Activated CD4-positive, alpha-beta memory T cell treated with anti-CD3 and anti-CD28 coated beads, Interleukin-2, amount 10 ng/mL, durations not matched to agents 7 days and 5 days (primary cell): Measurements from ENCODE around the gene APP. TPM values are rescaled to one million over a fixed set of nuclear protein-coding genes. Genes with fewer than 3 reads are reported as not detected.
A peak's percentile ranks its signal among the peaks of the same experiment; 100 is the strongest.

ENCODE experiments used
- CTCF ChIA-PET: fragments of 350-600 bp; sonication (Branson Sonifier 250); formaldehyde crosslinking; loops from one replicate; lab custom pipeline; 2021; ENCODE audit warnings: antibody characterized with exemption, inconsistent platforms; lab: Charles Lee
- POLR2A ChIA-PET: fragments of 350-600 bp; sonication (Branson Sonifier 250); formaldehyde crosslinking; loops from one replicate; lab custom pipeline; 2021; ENCODE audit warnings: antibody characterized with exemption; lab: Charles Lee
- DNase-seq: peaks from one replicate; pipeline ENCODE4 v3.0.0-alpha.2; 2020
- H3K27ac Mint-ChIP-seq: one replicate; pipeline ENCODE4 v1.8.0; 2021; ENCODE audit warnings: mild to moderate bottlenecking, mixed read lengths
- H3K27me3 Mint-ChIP-seq: one replicate; pipeline ENCODE4 v1.8.0; 2021; ENCODE audit warnings: mixed read lengths
- H3K36me3 Mint-ChIP-seq: one replicate; pipeline ENCODE4 v1.8.0; 2021; ENCODE audit warnings: low read depth, mixed read lengths
- H3K4me1 Mint-ChIP-seq: one replicate; pipeline ENCODE4 v1.8.0; 2021; ENCODE audit warnings: mixed read lengths
- H3K4me3 Mint-ChIP-seq: one replicate; pipeline ENCODE4 v1.8.0; 2021; ENCODE audit warnings: mild to moderate bottlenecking, mixed read lengths
- H3K9me3 Mint-ChIP-seq: one replicate; pipeline ENCODE4 v1.8.0; 2021; ENCODE audit warnings: mixed read lengths
- total RNA-seq, 2 experiments: library from RNA; stranded (reverse); gene quantifications; one replicate each; pipeline ENCODE4 v1.2.3, GENCODE V29; 2021

APP gene
- total RNA-seq, 2 experiments from 2014 or later = 25.5 to 29.9 TPM

GRCh38 chr21:26177746-26178426, 7.3 kb upstream of the APP start:
- ChIA-PET POLR2A (no interaction called here), CTCF (no interaction called here)
- no peaks in the 10 kb centered on the region for H3K27me3 Mint-ChIP-seq

DNA sequence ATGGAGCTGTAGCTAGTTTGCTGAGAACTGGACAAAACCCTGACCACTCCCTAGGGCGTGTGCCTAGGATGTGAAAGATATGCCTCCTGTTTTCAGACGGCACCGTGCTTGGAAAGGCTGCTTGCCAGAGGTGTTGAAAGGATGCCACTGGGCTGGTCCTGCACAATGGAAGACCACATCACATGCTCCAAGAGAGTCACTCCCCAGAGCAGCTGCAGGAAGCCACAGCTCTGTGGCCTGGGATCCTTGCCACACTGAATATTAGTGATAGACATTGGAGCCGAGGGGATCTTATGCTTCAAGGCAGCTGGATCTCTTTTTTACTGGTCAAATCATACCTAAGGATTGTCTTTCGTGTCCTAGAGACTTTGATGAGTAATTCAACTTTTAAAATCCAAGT, 6.6 kb upstream of the APP start:
- H3K4me1 Mint-ChIP-seq = no peaks in the 10 kb centered on the region
- DNase-seq = no peak
- CTCF ChIA-PET = no interaction called here
- POLR2A ChIA-PET = no interaction called here
- no peaks in the 10 kb centered on the region for H3K9me3 Mint-ChIP-seq
- no peak overlapping the region for H3K4me3 Mint-ChIP-seq
- H3K27me3 Mint-ChIP-seq = no peaks in the 10 kb centered on the region
- H3K27ac Mint-ChIP-seq = no peak overlapping the region
- H3K36me3 Mint-ChIP-seq = no peaks in the 10 kb centered on the region

More at GRCh38 chr21:26177746-26178426, 7.3 kb upstream of the APP start:
- Mint-ChIP-seq H3K27ac (no peak overlapping the region), H3K4me1 (no peaks in the 10 kb centered on the region), H3K4me3 (no peak overlapping the region), H3K9me3 (no peaks in the 10 kb centered on the region), H3K36me3 (no peaks in the 10 kb centered on the region)
- DNase-seq = no peak

DNA sequence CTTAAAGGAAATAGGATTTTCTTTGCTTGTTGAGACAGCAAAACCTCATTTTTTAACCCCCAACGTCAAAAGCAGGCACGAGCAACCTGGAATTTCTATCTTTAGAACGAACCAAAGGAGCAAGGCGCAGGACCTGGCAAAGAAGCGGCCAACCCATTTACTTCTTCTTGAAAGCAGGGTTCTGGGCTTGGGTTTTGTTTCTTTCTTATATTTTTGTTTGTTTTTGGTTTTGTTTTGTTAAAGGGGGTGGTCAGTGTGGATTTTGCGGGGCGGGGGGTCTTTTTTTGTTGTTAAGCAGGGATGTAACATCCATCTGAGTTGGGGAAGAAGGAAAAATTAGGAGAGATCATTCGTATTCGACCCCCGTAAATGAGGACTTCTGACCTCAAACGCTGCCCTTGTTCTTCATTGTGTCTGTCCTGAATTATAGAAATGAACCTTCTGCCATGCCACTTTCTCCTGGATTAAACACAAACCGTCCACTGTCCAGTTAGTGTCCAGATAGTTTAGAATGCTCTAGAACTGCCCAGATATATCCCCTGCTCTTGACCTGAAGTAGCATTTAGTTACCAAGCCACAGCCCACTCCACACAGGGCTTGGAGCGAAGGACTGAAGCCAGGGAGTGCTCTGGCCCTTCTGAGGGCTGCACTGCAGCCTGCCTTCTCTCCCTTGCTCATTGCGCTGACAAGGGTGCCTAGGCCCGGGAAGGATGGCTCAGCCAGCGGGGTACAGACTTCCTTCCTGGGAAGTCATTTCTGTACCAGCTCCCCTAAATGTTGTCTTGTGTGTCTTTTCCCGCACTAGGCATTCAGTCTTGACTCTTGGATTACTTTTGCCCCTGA, 909 bp upstream of the APP start:
- Mint-ChIP-seq H3K9me3 (no peaks in the 10 kb centered on the region), H3K4me1 (peaks cover 25% of the 10 kb centered on the region), H3K27me3 (peaks cover 9% of the 10 kb centered on the region), H3K27ac (no peak overlapping the region), H3K36me3 (no peaks in the 10 kb centered on the region), H3K4me3 (peak overlapping the region; percentile 86)
- ChIA-PET POLR2A (interaction anchor here (1.2 to 1.4 kb wide), 2 partner anchors 9 to 14 kb away, joined by 3 read pairs; no protein-coding TSS in a partner anchor), CTCF (interaction anchor here (0.7 to 2.2 kb wide), 12 partner anchors 10 to 419 kb away, joined by 3 to 18 read pairs (median 4); no protein-coding TSS in a partner anchor)
- DNase-seq = no peak

- DNase-seq = peak; percentile 42
- ChIA-PET CTCF (interaction anchor here (1.3 to 2.3 kb wide), 5 partner anchors 12 to 274 kb away, joined by 4 to 18 read pairs (median 6); no protein-coding TSS in a partner anchor), POLR2A (interaction anchor here (1.0 to 1.9 kb wide), 7 partner anchors 11 to 563 kb away, joined by 3 to 6 read pairs (median 3); no protein-coding TSS in a partner anchor)
- Mint-ChIP-seq H3K4me1 (peaks cover 25% of the 10 kb centered on the region), H3K27ac (peak overlapping the region; percentile 55), H3K4me3 (peak overlapping the region; percentile 86), H3K36me3 (no peaks in the 10 kb centered on the region), H3K27me3 (peaks cover 9% of the 10 kb centered on the region), H3K9me3 (no peaks in the 10 kb centered on the region)
Measured at GRCh38 chr21:26169611-26170470, 729 bp downstream of the APP start.

- CTCF ChIA-PET = interaction anchor here (0.7 to 2.3 kb wide), 6 partner anchors 9 to 570 kb away, joined by 3 to 13 read pairs (median 4); no protein-coding TSS in a partner anchor
- H3K27ac Mint-ChIP-seq = peak overlapping the region; percentile 45
- peak overlapping the region; percentile 86 for H3K4me3 Mint-ChIP-seq
- H3K4me1 Mint-ChIP-seq = peaks cover 25% of the 10 kb centered on the region
- POLR2A ChIA-PET = interaction anchor here (1.0 to 1.9 kb wide), 8 partner anchors 11 to 563 kb away, joined by 3 to 6 read pairs (median 3); no protein-coding TSS in a partner anchor
- H3K9me3 Mint-ChIP-seq = no peaks in the 10 kb centered on the region
- peaks cover 9% of the 10 kb centered on the region for H3K27me3 Mint-ChIP-seq
- peak; percentile 45 for DNase-seq
- H3K36me3 Mint-ChIP-seq = no peaks in the 10 kb centered on the region
Measured at GRCh38 chr21:26169061-26169610, 1.4 kb downstream of the APP start.

DNA sequence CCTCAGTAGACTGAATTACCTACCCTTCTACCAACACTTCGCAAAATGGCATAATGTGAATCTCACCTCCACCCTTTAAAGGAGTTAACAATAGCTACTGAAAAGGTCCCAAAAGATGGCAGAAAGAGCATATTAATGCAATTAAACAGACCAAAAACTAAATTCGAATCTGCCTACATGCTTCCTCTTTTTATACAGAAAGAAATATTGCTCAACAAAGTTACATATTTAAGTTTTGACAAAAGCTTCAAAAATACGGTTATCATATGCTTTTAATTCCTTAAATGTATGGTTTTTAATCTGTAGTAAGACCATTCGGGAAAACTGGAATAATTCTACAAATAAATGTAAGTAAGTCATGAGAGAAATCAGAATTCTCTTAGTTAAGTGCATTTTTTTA, 2.2 kb downstream of the APP start:
- Mint-ChIP-seq H3K27me3 (peaks cover 9% of the 10 kb centered on the region), H3K4me3 (no peak overlapping the region), H3K27ac (no peak overlapping the region), H3K9me3 (no peaks in the 10 kb centered on the region), H3K36me3 (no peaks in the 10 kb centered on the region), H3K4me1 (peaks cover 25% of the 10 kb centered on the region)
- ChIA-PET POLR2A (interaction anchor here (1.0 to 1.9 kb wide), 7 partner anchors 10 to 562 kb away, joined by 3 to 6 read pairs (median 3); no protein-coding TSS in a partner anchor), CTCF (interaction anchor here (0.7 to 2.3 kb wide), 10 partner anchors 8 to 570 kb away, joined by 3 to 13 read pairs (median 3); no protein-coding TSS in a partner anchor)
- DNase-seq = no peak

DNA sequence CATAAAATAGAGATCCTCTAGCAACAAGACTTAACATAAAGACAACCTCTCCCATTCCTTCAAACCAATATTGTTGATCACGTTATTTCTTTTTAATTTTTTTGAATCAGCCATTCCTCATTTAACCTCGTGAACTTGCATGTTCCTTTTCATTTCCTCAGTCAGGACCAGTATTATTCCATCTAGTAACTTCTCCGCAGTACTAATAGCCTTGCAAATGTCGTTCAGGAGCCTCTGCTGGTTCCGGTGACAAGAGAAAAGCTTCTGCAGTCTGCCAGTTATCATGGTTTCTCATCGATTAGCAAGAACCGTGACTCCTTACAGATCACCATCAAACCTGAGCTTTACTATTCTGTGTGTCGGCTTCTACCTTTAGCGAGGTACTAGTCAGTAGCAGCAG, 3.0 kb downstream of the APP start:
- POLR2A ChIA-PET = interaction anchor here (1.9 kb wide), 1 partner anchor 10 kb away, joined by 6 read pairs; no protein-coding TSS in a partner anchor
- CTCF ChIA-PET = interaction anchor here (0.8 to 2.3 kb wide), 5 partner anchors 37 to 293 kb away, joined by 3 to 13 read pairs (median 3); no protein-coding TSS in a partner anchor

GRCh38 chr21:26165331-26165730, 5.2 kb downstream of the APP start:
- Mint-ChIP-seq H3K4me1 (peaks cover 14% of the 10 kb centered on the region), H3K27me3 (peaks cover 6% of the 10 kb centered on the region), H3K9me3 (no peaks in the 10 kb centered on the region), H3K36me3 (no peaks in the 10 kb centered on the region), H3K27ac (no peak overlapping the region), H3K4me3 (no peak overlapping the region)
- no peak for DNase-seq
- POLR2A ChIA-PET = no interaction called here
- CTCF ChIA-PET = interaction anchor here (0.8 kb wide), 1 partner anchor 269 kb away, joined by 3 read pairs; no protein-coding TSS in a partner anchor

More for the DNA sequence above, 3.0 kb downstream of the APP start:
- no peaks in the 10 kb centered on the region for H3K9me3 Mint-ChIP-seq
- peaks cover 25% of the 10 kb centered on the region for H3K4me1 Mint-ChIP-seq
- H3K27ac Mint-ChIP-seq = no peak overlapping the region
- no peak for DNase-seq
- H3K27me3 Mint-ChIP-seq = peaks cover 9% of the 10 kb centered on the region
- no peak overlapping the region for H3K4me3 Mint-ChIP-seq
- no peaks in the 10 kb centered on the region for H3K36me3 Mint-ChIP-seq

GRCh38 chr21:26164311-26164710, 6.3 kb downstream of the APP start:
- peaks cover 12% of the 10 kb centered on the region for H3K4me1 Mint-ChIP-seq
- peaks cover 6% of the 10 kb centered on the region for H3K27me3 Mint-ChIP-seq
- DNase-seq = no peak
- H3K4me3 Mint-ChIP-seq = no peak overlapping the region
- POLR2A ChIA-PET = no interaction called here
- CTCF ChIA-PET = no interaction called here
- no peak overlapping the region for H3K27ac Mint-ChIP-seq
- H3K36me3 Mint-ChIP-seq = no peaks in the 10 kb centered on the region
- H3K9me3 Mint-ChIP-seq = no peaks in the 10 kb centered on the region

DNA sequence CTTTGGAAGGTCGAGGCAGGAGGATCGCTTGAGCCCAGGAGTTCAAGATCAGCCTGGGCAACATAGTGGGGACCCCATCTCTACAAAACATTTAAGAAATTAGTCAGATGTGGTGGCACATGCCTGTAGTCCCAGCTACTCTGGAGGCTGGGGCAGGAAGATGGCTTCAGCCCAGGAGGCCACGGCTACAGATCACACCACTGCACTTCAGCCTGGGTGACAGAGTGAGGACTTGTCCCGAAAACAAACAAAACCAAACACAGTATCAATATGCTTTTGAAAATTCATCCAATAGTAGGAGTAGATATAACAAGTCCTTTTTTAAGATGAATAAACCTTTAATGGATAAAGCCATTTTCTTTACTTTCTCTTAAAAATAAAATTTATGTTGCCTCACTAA, 8.5 kb downstream of the APP start:
- ChIA-PET POLR2A (no interaction called here), CTCF (no interaction called here)
- Mint-ChIP-seq H3K27me3 (no peaks in the 10 kb centered on the region), H3K27ac (no peak overlapping the region), H3K9me3 (no peaks in the 10 kb centered on the region), H3K36me3 (no peaks in the 10 kb centered on the region), H3K4me3 (no peak overlapping the region), H3K4me1 (peaks cover 9% of the 10 kb centered on the region)
- DNase-seq = no peak

DNA sequence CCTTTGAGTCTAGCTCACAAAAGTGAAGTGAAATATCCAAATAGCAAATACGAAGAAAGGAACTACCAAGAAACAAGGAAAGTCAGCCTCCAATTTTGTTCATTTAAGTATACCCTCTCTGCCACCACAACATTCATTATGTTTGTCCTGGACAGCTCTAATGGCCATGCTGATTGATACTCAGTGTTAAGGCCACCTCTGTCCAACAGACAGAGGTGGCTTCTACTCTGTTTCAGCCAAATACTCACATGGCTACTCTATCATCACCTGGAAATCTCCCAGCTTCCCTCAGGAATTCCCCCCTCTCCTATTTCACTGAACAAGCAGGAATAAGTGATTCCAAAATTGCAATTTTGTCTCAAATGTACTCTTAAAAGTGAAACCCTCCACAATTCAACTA, 10.7 kb downstream of the APP start:
- CTCF ChIA-PET = interaction anchor here (0.7 to 1.2 kb wide), 5 partner anchors 9 to 61 kb away, joined by 3 to 4 read pairs (median 3); no protein-coding TSS in a partner anchor
- Mint-ChIP-seq H3K27ac (no peak overlapping the region), H3K4me3 (no peak overlapping the region), H3K4me1 (peaks cover 8% of the 10 kb centered on the region), H3K36me3 (no peaks in the 10 kb centered on the region), H3K27me3 (no peaks in the 10 kb centered on the region), H3K9me3 (no peaks in the 10 kb centered on the region)
- no peak for DNase-seq
- POLR2A ChIA-PET = no interaction called here
